Measurements from ENCODE around the gene GABRG3.

DNA sequence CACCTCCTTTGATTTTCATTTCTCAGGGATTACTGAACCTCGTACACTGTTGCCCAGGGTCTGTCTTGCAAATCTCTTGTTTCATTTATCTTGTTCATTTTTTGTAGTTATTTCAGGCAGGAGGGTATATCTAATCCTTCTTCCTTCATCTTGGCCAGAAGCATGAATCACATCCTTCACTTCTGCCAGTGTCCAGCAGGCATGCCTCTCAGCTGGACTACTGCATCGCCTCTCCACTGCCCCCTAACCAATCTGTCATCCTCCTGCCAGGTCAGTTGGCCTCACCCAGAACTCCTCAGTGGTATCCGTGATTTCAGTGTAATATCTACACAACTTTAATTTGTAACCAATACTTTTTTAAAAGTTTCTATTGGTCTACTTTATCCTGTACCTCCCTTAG is 297.9 kb downstream of the GABRG3 start:
- TF ChIP-seq, protein P1, sequence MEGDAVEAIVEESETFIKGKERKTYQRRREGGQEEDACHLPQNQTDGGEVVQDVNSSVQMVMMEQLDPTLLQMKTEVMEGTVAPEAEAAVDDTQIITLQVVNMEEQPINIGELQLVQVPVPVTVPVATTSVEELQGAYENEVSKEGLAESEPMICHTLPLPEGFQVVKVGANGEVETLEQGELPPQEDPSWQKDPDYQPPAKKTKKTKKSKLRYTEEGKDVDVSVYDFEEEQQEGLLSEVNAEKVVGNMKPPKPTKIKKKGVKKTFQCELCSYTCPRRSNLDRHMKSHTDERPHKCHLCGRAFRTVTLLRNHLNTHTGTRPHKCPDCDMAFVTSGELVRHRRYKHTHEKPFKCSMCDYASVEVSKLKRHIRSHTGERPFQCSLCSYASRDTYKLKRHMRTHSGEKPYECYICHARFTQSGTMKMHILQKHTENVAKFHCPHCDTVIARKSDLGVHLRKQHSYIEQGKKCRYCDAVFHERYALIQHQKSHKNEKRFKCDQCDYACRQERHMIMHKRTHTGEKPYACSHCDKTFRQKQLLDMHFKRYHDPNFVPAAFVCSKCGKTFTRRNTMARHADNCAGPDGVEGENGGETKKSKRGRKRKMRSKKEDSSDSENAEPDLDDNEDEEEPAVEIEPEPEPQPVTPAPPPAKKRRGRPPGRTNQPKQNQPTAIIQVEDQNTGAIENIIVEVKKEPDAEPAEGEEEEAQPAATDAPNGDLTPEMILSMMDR (IDR thresholded peaks at IDR 0.05; ENCODE audit: insufficient read depth, low read length, poor library complexity, severe bottlenecking) = no peak
- TF ChIP-seq EZH2phosphoT487 (conservative IDR thresholded peaks at IDR 0.05; ENCODE audit: low read length) = no peak
